Psoas muscle (tissue), 8 donors: ENCODE data around the gene ATF3. TPM values are rescaled to one million over a fixed set of nuclear protein-coding genes. Genes with fewer than 3 reads are reported as not detected.

Experiments
- ATAC-seq, 4 donors: fragments of 200-7000 bp; cut with Tn5 transposase; one replicate each; pipeline ENCODE4 v1.9.1; 2020; ENCODE audit warnings: moderate library complexity in 3 of 4, mild to moderate bottlenecking in 2 of 4
- DNase-seq, 2 donors: peaks; one replicate each; pipeline ENCODE4 v3.0.0-alpha.2; 2020
- H3K27ac ChIP-seq: fragments of 200-600 bp; one replicate; pipeline ENCODE4 v1.8.0; 2022
- H3K27me3 ChIP-seq, 3 donors: fragments of 200-600 bp in 1 of 3; one replicate each; pipeline versions ENCODE4 v1.6.1 to v1.8.0; 2013 to 2022; ENCODE audit warnings: low read length in 2 of 3, mild to moderate bottlenecking in 2 of 3, moderate library complexity in 1 of 3; ENCODE audit not compliant: insufficient read depth in 3 of 3
- H3K36me3 ChIP-seq, 2 donors: fragments of 200-600 bp in 1 of 2; one replicate each; pipeline versions ENCODE4 v1.6.1 to v1.8.0; 2013 to 2022; ENCODE audit warnings: low read depth in 1 of 2, mild to moderate bottlenecking in 1 of 2, moderate library complexity in 1 of 2; ENCODE audit not compliant: insufficient read depth in 1 of 2
- H3K4me1 ChIP-seq: fragments of 200-600 bp; one replicate; pipeline ENCODE4 v1.8.0; 2022
- H3K4me3 ChIP-seq: fragments of 200-600 bp; one replicate; pipeline ENCODE4 v1.8.0; 2022; ENCODE audit warnings: mild to moderate bottlenecking
- H3K9me3 ChIP-seq: fragments of 200-600 bp; one replicate; pipeline ENCODE4 v1.8.0; 2022
- CTCF ChIP-seq: fragments of 200-600 bp; IDR thresholded peaks from one replicate; pipeline ENCODE4 v1.8.0; 2022; ENCODE audit warnings: antibody characterized with exemption
- WGBS, 3 donors: extraction: QIAGEN DNeasy Blood & Tissue Kit; methylation state at CpG; one replicate each; pipeline versions ENCODE4 v1.1.6 to v1.1.7; 2013; 5-methylcytosine and 5-hydroxymethylcytosine counted together
- intact Hi-C, 2 donors: fragments of 100-400 bp; cut with DNase I; formaldehyde crosslinking; loops; one replicate each; pipeline versions ENCODE4 v1.11.0 to v1.14.2; 2022
- polyA plus RNA-seq, 3 donors: library from polyadenylated mRNA; stranded (reverse); fragments of 200-250 nt; gene quantifications; one replicate each; pipeline ENCODE4 v1.2.3, GENCODE V29; 2013
- total RNA-seq, 4 donors: library from RNA; stranded (reverse); fragmentation: NEBNext Ultra II Directional in 2 of 4; extraction: Animal tissue kit (Norgen Biotek cat#: 25700) in 2 of 4; gene quantifications; one replicate each; pipeline versions ENCODE4 v1.2.1 to v1.2.4, GENCODE V29; 2021 to 2023
- donor health status: healthy with polysubstance abuse.
- donor health status: DM: no; HTN: no; CAD: no; lungs with moderate emphysema.
- donor health status: Bipolar disorder and iron deficiency.
- donor health status: healthy.
- donor health status: DM: yes; HTN: yes; CAD: no.
- donor health status: DM: no; HTN: no; CAD: no.
- donor health status: DM: no; HTN: no; CAD: no.
- donor health status: DM: yes; HTN: yes; CAD: no.

ATF3 gene
- total and polyA plus RNA-seq, 7 donors, result 6.6 to 51.3 (median 14.9) TPM

- ATAC-seq (no peak), DNase-seq (no peak)
- peaks cover under 1% of the 10 kb centered on the region for H3K4me1 ChIP-seq
- no peak overlapping the region for H3K27ac ChIP-seq
- TF ChIP-seq CTCF, result no peak
- H3K27me3 ChIP-seq, result peaks cover 2 to 52% (median 2%) of the 10 kb centered on the region in 3 donors
- H3K9me3 ChIP-seq, result no peaks in the 10 kb centered on the region
- whole genome bisulfite sequencing, 3 donors, result 71 to 85% (median 75%) methylated on average over 2 of the region's 2 CpGs
- no peaks in the 10 kb centered on the region for H3K36me3 ChIP-seq
- intact Hi-C loops, result loop anchor here in 1 of 2 donors (10.0 kb wide), 1 partner anchor 117 kb away; no protein-coding TSS in a partner anchor
- no peak overlapping the region for H3K4me3 ChIP-seq
Observed at GRCh38 chr1:212601524-212601923, 7.0 kb upstream of the ATF3 start.

DNA sequence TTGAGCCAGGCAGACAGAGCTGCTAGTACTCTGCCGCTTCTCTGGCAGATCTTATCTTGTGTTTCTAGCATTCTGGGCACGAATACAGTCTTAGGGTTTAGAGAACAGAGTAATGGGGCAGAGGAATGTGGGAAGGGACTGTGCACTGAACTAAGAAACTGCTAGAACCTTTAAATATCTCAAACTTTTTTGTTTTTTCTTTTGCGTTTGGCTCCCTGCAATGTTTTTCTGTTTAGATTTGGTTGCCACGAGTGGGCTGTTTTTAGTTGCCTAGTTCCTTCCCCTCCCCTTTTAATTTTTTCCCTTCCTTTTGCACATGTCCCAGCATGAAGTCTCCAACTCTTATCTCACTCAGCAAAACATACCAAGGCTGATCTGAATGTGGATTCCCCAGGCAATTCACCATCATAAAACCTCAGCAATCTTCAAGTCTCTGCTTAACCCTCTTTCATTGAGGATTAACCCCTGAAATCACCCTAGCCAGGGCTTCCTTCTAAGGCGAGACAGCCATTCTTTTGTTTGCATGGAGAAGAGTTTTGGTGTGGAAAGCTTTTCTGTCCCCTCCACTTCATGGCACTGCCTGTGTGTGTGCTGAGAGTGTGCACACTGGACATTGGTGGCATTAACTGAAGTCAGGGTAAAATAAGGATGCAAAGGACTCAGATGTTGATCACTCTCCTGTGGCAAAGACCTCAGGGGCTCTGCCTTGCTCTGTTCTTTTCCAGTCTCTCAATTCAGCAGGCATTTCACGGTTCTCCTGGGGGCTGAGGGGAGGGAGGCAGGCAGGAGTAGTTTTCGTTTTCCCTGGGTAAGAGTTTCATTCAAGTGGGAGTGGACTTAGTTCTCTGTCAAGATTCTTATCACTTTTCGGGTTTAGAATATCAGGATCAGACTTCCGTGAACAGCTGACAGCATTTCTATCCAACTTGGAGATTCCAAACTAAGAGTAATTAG is 2.8 kb upstream of the ATF3 start:
- DNase-seq (no peak), ATAC-seq (no peak)
- no peak for TF ChIP-seq CTCF
- Histone ChIP-seq H3K27me3 (peaks cover 2 to 63% (median 13%) of the 10 kb centered on the region in 3 donors), H3K9me3 (no peaks in the 10 kb centered on the region), H3K36me3 (no peaks in the 10 kb centered on the region), H3K27ac (no peak overlapping the region), H3K4me1 (peaks cover 24% of the 10 kb centered on the region), H3K4me3 (peak overlapping the region; percentile 81)
- intact Hi-C loops, result loop anchor here (5.0 to 10.0 kb wide), 3 partner anchors 43 to 128 kb away; no protein-coding TSS in a partner anchor
- WGBS, 3 donors, result 9 to 14% (median 13%) methylated on average over 9 of the region's 9 CpGs

GRCh38 chr1:212606395-212607205 is 2.0 kb upstream of the ATF3 start:
- peaks cover 2 to 56% (median 13%) of the 10 kb centered on the region in 3 donors for H3K27me3 ChIP-seq
- peak overlapping the region; percentile 81 for H3K4me3 ChIP-seq
- ATAC-seq, result no peak
- H3K9me3 ChIP-seq, result no peaks in the 10 kb centered on the region
- DNase-seq, result peak; percentile 43 to 72
- peaks cover 24% of the 10 kb centered on the region for H3K4me1 ChIP-seq
- no peaks in the 10 kb centered on the region for H3K36me3 ChIP-seq
- TF ChIP-seq CTCF, result no peak
- 1 to 4% (median 4%) methylated on average over 46 to 49 of the region's 49 CpGs for WGBS, 3 donors
- H3K27ac ChIP-seq, result no peak overlapping the region
- intact Hi-C loops, result loop anchor here (1.0 to 10.0 kb wide), 4 partner anchors 39 to 129 kb away; no protein-coding TSS in a partner anchor

GRCh38 chr1:212607206-212607912 is 1.2 kb upstream of the ATF3 start:
- Histone ChIP-seq H3K27me3 (peaks cover 0 to 49% (median 13%) of the 10 kb centered on the region in 3 donors), H3K4me3 (peak overlapping the region; percentile 81), H3K9me3 (no peaks in the 10 kb centered on the region), H3K4me1 (peaks cover 24% of the 10 kb centered on the region), H3K36me3 (no peaks in the 10 kb centered on the region), H3K27ac (peak overlapping the region; percentile 83)
- peak; percentile 35 to 62 for DNase-seq
- whole genome bisulfite sequencing, 3 donors, result 1 to 2% (median 1%) methylated on average over 34 of the region's 34 CpGs
- intact Hi-C loops, result loop anchor here (1.0 to 10.0 kb wide), 4 partner anchors 40 to 130 kb away; no protein-coding TSS in a partner anchor
- ATAC-seq, result no peak
- TF ChIP-seq CTCF, result no peak
